DOHH2 (cell line): ENCODE data around the gene SLC22A13.
A peak's percentile ranks its signal among the peaks of the same experiment; 100 is the strongest.

Source experiments
- H3F3A ChIP-seq: fragments of 200-600 bp; sonication (generic), shearing (Covaris generic); 2 replicates; pipeline ENCODE4 v1.6.0; 2016; ENCODE audit warnings: antibody characterized with exemption, mild to moderate bottlenecking; ENCODE audit not compliant: control insufficient read depth, insufficient read depth
- H3K27ac ChIP-seq: fragments of 200-600 bp; sonication (generic); 2 replicates; pipeline ENCODE4 v1.5.1; 2014; ENCODE audit warnings: low read depth, mild to moderate bottlenecking, low read length, moderate library complexity
- H3K27me3 ChIP-seq: fragments of 200-600 bp; sonication (generic); 2 replicates; pipeline ENCODE4 v1.6.1; 2014; ENCODE audit warnings: mild to moderate bottlenecking, low read length, mixed read lengths; ENCODE audit not compliant: control insufficient read depth
- H3K36me3 ChIP-seq: fragments of 200-600 bp; sonication (generic); 2 replicates; pipeline ENCODE4 v1.6.1; 2014; ENCODE audit warnings: mild to moderate bottlenecking, low read length, moderate library complexity, mixed read lengths; ENCODE audit not compliant: control insufficient read depth
- H3K4me1 ChIP-seq: fragments of 200-600 bp; sonication (generic); 2 replicates; pipeline ENCODE4 v1.6.1; 2014; ENCODE audit warnings: mild to moderate bottlenecking, low read length, mixed read lengths; ENCODE audit not compliant: control insufficient read depth
- H3K4me2 ChIP-seq: fragments of 200-600 bp; sonication (generic); 2 replicates; pipeline ENCODE4 v1.6.0; 2014; ENCODE audit warnings: mild to moderate bottlenecking, low read length, moderate library complexity
- H3K4me3 ChIP-seq: fragments of 200-600 bp; sonication (generic); 2 replicates; pipeline ENCODE4 v1.5.1; 2014; ENCODE audit warnings: mild to moderate bottlenecking, low read length, mixed read lengths
- H3K79me2 ChIP-seq: fragments of 200-600 bp; sonication (generic); 2 replicates; pipeline ENCODE4 v1.6.1; 2014; ENCODE audit warnings: mild to moderate bottlenecking, low read length, mixed read lengths; ENCODE audit not compliant: control insufficient read depth
- H3K9me2 ChIP-seq: fragments of 200-600 bp; sonication (generic); replicated peaks from 2 replicates; pipeline ENCODE4 v1.6.1; 2014; ENCODE audit warnings: mild to moderate bottlenecking, low read length, mixed read lengths; ENCODE audit not compliant: control insufficient read depth
- H3K9me3 ChIP-seq: fragments of 200-600 bp; sonication (generic); 2 replicates; pipeline ENCODE4 v1.6.1; 2014; ENCODE audit warnings: antibody characterized with exemption, low read length, mixed read lengths; ENCODE audit not compliant: control insufficient read depth, insufficient read depth
- H4K20me1 ChIP-seq: fragments of 200-600 bp; sonication (generic); 2 replicates; pipeline ENCODE4 v1.6.0; 2014; ENCODE audit warnings: low read depth, mild to moderate bottlenecking, antibody characterized with exemption, low read length, moderate library complexity; ENCODE audit not compliant: control insufficient read depth, insufficient read depth
- EZH2phosphoT487 ChIP-seq: fragments of 200-600 bp; sonication (generic); IDR thresholded peaks from 2 replicates; pipeline ENCODE4 v1.6.1; 2017; ENCODE audit warnings: borderline replicate concordance, mild to moderate bottlenecking, antibody characterized with exemption, low read length, moderate library complexity, mixed read lengths
- TF ChIP-seq, protein P1 (sequence below): fragments of 200-600 bp; sonication (generic); IDR thresholded peaks from one replicate; pipeline ENCODE4 v1.5.1; 2014; ENCODE audit warnings: antibody characterized with exemption, mild to moderate bottlenecking, low read depth, low read length; ENCODE audit not compliant: poor library complexity, severe bottlenecking

Gene SLC22A13

DNA sequence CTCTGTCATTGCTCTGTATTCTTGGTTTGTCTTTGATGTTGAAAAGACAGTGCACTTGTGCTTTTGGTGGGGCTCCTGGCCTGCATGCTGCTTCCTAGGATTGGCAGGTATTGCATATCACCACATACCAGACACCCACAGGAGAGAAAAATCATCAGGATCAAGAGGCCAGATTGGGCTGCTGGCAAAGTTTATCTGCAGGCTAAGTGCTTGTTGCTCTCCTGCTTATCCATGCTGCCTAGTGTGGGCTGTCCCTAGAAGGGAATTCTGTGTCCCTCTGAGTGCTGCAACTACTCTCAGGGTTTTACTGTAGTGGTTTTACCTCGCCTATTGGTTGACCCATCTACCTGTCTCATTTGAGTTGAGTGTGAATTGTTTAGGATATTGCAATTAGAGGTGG is 833 bp upstream of the SLC22A13 start:
- no peaks in the 10 kb centered on the region for H3K9me2 ChIP-seq
- no peaks in the 10 kb centered on the region for H3K79me2 ChIP-seq
- peaks cover 14% of the 10 kb centered on the region for H3K4me1 ChIP-seq
- H3K27ac ChIP-seq = no peak overlapping the region
- no peaks in the 10 kb centered on the region for H3K36me3 ChIP-seq
- H3K27me3 ChIP-seq = no peaks in the 10 kb centered on the region
- H3K4me3 ChIP-seq = no peak overlapping the region
- no peaks in the 10 kb centered on the region for H3F3A ChIP-seq
- TF ChIP-seq EZH2phosphoT487 = no peak
- TF ChIP-seq, protein P1, sequence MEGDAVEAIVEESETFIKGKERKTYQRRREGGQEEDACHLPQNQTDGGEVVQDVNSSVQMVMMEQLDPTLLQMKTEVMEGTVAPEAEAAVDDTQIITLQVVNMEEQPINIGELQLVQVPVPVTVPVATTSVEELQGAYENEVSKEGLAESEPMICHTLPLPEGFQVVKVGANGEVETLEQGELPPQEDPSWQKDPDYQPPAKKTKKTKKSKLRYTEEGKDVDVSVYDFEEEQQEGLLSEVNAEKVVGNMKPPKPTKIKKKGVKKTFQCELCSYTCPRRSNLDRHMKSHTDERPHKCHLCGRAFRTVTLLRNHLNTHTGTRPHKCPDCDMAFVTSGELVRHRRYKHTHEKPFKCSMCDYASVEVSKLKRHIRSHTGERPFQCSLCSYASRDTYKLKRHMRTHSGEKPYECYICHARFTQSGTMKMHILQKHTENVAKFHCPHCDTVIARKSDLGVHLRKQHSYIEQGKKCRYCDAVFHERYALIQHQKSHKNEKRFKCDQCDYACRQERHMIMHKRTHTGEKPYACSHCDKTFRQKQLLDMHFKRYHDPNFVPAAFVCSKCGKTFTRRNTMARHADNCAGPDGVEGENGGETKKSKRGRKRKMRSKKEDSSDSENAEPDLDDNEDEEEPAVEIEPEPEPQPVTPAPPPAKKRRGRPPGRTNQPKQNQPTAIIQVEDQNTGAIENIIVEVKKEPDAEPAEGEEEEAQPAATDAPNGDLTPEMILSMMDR = no peak
- no peaks in the 10 kb centered on the region for H3K9me3 ChIP-seq
- no peaks in the 10 kb centered on the region for H4K20me1 ChIP-seq
- no peak overlapping the region for H3K4me2 ChIP-seq

DNA sequence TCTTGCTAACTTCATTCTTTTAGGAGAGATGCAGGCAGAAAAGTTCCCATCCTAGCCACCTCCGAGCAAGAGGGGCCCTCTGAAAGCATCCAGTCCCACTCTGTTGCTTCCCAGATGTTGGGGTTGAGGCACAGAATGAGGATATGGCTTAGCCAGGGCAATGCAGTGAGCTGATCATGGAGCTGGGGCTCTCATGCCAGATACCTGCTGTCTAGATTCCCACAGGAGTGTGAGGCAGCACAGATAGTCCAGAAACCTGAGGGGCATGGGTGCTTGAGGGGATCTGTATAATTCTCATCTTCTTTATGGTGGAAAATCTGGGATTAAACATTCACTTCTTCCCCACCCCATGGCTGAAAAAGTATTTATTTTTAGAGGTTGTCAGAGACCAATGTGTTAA is 1.2 kb downstream of the SLC22A13 start:
- Histone ChIP-seq H3K9me2 (no peaks in the 10 kb centered on the region), H3K4me3 (no peak overlapping the region), H3K4me1 (peaks cover 14% of the 10 kb centered on the region), H3K79me2 (no peaks in the 10 kb centered on the region), H4K20me1 (no peaks in the 10 kb centered on the region), H3K27me3 (no peaks in the 10 kb centered on the region), H3K27ac (no peak overlapping the region), H3K36me3 (no peaks in the 10 kb centered on the region), H3K4me2 (no peak overlapping the region), H3K9me3 (no peaks in the 10 kb centered on the region), H3F3A (no peaks in the 10 kb centered on the region)
- TF ChIP-seq, protein P1 = no peak
- no peak for TF ChIP-seq EZH2phosphoT487

DNA sequence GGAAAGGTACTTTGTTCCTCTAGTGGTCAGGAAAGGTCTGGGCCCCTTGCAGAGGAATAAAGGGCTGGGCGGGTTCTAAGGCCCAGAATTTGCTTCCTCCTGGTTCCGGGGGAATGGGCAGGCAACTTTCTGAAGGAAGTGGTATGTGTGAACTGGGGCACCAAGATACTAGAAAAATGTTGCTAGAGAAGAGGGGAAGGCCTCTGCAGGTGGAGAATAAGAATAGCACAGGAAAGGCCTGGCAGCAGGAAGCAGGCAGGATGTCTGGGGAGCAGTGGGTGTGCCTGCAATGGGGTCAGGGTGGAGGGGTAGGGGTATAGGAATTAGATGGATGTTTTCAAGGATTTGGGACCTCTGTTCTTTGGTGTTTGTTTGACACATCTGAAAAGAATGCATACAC is 2.0 kb downstream of the SLC22A13 start:
- H3F3A ChIP-seq = no peaks in the 10 kb centered on the region
- no peak overlapping the region for H3K4me2 ChIP-seq
- H3K9me3 ChIP-seq = no peaks in the 10 kb centered on the region
- no peak overlapping the region for H3K27ac ChIP-seq
- H3K79me2 ChIP-seq = no peaks in the 10 kb centered on the region
- no peak overlapping the region for H3K4me3 ChIP-seq
- H3K9me2 ChIP-seq = no peaks in the 10 kb centered on the region
- no peaks in the 10 kb centered on the region for H3K36me3 ChIP-seq
- H3K27me3 ChIP-seq = no peaks in the 10 kb centered on the region
- no peak for TF ChIP-seq EZH2phosphoT487
- TF ChIP-seq, protein P1 = no peak
- H3K4me1 ChIP-seq = peaks cover 14% of the 10 kb centered on the region
- no peaks in the 10 kb centered on the region for H4K20me1 ChIP-seq

DNA sequence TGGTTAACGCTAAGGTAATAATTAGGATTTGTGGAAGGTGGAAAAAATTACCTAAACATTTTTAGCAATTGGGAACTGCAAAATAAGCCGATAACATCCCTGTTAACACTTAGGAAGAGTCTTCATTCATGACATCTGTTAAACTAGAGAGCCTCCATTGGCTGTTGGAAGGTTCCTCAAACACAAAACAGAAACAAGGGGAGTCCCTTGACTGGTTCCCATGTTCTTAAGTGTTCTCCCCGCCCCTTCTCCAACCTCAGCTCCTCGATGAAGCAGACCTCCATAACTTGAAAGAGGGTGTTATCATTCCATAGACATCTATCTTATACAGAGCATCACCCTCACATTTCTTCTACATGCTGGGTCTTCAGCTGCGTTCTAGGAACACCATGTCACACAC is 2.5 kb downstream of the SLC22A13 start:
- Histone ChIP-seq H3K79me2 (no peaks in the 10 kb centered on the region), H3K4me2 (peak overlapping the region; percentile 34; the same call in 1 of the 2 replicates), H3K4me3 (no peak overlapping the region), H3K36me3 (no peaks in the 10 kb centered on the region), H4K20me1 (no peaks in the 10 kb centered on the region), H3K27ac (no peak overlapping the region), H3K9me3 (no peaks in the 10 kb centered on the region), H3K9me2 (no peaks in the 10 kb centered on the region), H3K4me1 (peaks cover 17% of the 10 kb centered on the region), H3K27me3 (no peaks in the 10 kb centered on the region), H3F3A (no peaks in the 10 kb centered on the region)
- TF ChIP-seq, protein P1 = no peak
- no peak for TF ChIP-seq EZH2phosphoT487
